ENCODE results near the gene FAF1. TPM values are rescaled to one million over a fixed set of nuclear protein-coding genes. Genes with fewer than 3 reads are reported as not detected.

FAF1 gene
- total and polyA plus RNA-seq, 4 donors: 8.6 to 45.0 (median 18.2) TPM

DNA sequence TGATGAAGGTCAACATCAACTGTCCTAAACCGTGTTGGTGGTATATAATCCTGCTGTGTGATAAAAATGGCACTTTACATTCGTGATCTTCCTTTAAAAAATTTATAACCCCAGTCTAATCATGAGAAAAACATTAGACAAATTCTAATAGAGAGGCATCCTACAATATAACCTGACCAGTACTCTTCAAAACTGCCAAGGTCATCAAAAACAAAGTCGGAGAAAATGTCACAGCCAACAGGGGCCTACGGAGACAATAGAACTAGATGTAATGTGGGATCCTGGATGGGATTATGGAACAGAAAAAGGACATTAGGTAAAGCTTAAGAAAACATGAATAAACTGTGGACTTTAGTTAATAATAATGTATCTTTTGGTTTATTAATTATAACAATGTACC, 34.9 kb upstream of the FAF1 start (continued):
- TF ChIP-seq MAX (IDR thresholded peaks at IDR 0.05): no peak

- Histone ChIP-seq H3K4me1 (ENCODE audit: control insufficient read depth in 4 of 4, insufficient read depth in 4 of 4, low read length in 3 of 4) (no peaks in the 10 kb centered on the region), H3K27ac (ENCODE audit: low read depth in 1 of 2, low read length in 2 of 2) (no peak overlapping the region), H3K36me3 (ENCODE audit: control insufficient read depth in 4 of 4, insufficient read depth in 3 of 4, low read depth in 1 of 4, low read length in 3 of 4) (no peaks in the 10 kb centered on the region), H3K9ac (ENCODE audit: low read depth in 1 of 2, low read length in 2 of 2) (no peak overlapping the region), H3K9me3 (ENCODE audit: control insufficient read depth in 4 of 4, low read length in 3 of 4) (no peaks in the 10 kb centered on the region), H3K4me3 (ENCODE audit: low read depth in 1 of 3, low read length in 3 of 3) (no peak overlapping the region), H3K27me3 (ENCODE audit: control insufficient read depth in 4 of 4, insufficient read depth in 4 of 4, low read length in 3 of 4) (no peaks in the 10 kb centered on the region)
- WGBS: 96% methylated on average over 3 of the region's 3 CpGs
- no peak for DNase-seq (ENCODE audit: low spot score)
- TF ChIP-seq FOXA2 (IDR thresholded peaks at IDR 0.05) (no peak), MAX (IDR thresholded peaks at IDR 0.05) (no peak), GABPA (IDR thresholded peaks at IDR 0.05 in 1 of 2, conservative IDR thresholded peaks at IDR 0.05 in 1 of 2) (no peak), NR2F2 (IDR thresholded peaks at IDR 0.05) (no peak), TAF1 (conservative IDR thresholded peaks at IDR 0.05) (no peak), SP1 (IDR thresholded peaks at IDR 0.05) (no peak), FOXA1 (IDR thresholded peaks at IDR 0.05) (no peak), HNF4G (IDR thresholded peaks at IDR 0.05) (no peak), EGR1 (IDR thresholded peaks at IDR 0.05; ENCODE audit: low read depth in 2 of 2) (no peak)
- TF ChIP-seq, protein P1, sequence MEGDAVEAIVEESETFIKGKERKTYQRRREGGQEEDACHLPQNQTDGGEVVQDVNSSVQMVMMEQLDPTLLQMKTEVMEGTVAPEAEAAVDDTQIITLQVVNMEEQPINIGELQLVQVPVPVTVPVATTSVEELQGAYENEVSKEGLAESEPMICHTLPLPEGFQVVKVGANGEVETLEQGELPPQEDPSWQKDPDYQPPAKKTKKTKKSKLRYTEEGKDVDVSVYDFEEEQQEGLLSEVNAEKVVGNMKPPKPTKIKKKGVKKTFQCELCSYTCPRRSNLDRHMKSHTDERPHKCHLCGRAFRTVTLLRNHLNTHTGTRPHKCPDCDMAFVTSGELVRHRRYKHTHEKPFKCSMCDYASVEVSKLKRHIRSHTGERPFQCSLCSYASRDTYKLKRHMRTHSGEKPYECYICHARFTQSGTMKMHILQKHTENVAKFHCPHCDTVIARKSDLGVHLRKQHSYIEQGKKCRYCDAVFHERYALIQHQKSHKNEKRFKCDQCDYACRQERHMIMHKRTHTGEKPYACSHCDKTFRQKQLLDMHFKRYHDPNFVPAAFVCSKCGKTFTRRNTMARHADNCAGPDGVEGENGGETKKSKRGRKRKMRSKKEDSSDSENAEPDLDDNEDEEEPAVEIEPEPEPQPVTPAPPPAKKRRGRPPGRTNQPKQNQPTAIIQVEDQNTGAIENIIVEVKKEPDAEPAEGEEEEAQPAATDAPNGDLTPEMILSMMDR (IDR thresholded peaks at IDR 0.05; ENCODE audit: low read depth, low read length, missing input control): no peak
These were observed 33.6 kb upstream of the FAF1 start for GRCh38 chr1:50993645-50994044.

GRCh38 chr1:50992532-50993318, 32.7 kb upstream of the FAF1 start:
- no peak for DNase-seq (ENCODE audit: low spot score)
- Histone ChIP-seq H3K4me3 (ENCODE audit: low read depth in 1 of 3, low read length in 3 of 3) (no peak overlapping the region), H3K27me3 (ENCODE audit: control insufficient read depth in 4 of 4, insufficient read depth in 4 of 4, low read length in 3 of 4) (no peaks in the 10 kb centered on the region), H3K9ac (ENCODE audit: low read depth in 1 of 2, low read length in 2 of 2) (no peak overlapping the region), H3K27ac (ENCODE audit: low read depth in 1 of 2, low read length in 2 of 2) (no peak overlapping the region), H3K9me3 (ENCODE audit: control insufficient read depth in 4 of 4, low read length in 3 of 4) (no peaks in the 10 kb centered on the region), H3K36me3 (ENCODE audit: control insufficient read depth in 4 of 4, insufficient read depth in 3 of 4, low read depth in 1 of 4, low read length in 3 of 4) (no peaks in the 10 kb centered on the region), H3K4me1 (ENCODE audit: control insufficient read depth in 4 of 4, insufficient read depth in 4 of 4, low read length in 3 of 4) (no peaks in the 10 kb centered on the region)
- 89% methylated on average over 3 of the region's 3 CpGs for WGBS
- TF ChIP-seq FOXA1 (IDR thresholded peaks at IDR 0.05): no peak
- TF ChIP-seq, protein P1 (IDR thresholded peaks at IDR 0.05; ENCODE audit: low read depth, low read length, missing input control): no peak
- no peak for TF ChIP-seq MAX (IDR thresholded peaks at IDR 0.05)
- no peak for TF ChIP-seq HNF4A (conservative IDR thresholded peaks at IDR 0.05)
- no peak for TF ChIP-seq TAF1 (conservative IDR thresholded peaks at IDR 0.05)
- no peak for TF ChIP-seq RXRA (IDR thresholded peaks at IDR 0.05)
- TF ChIP-seq GABPA (IDR thresholded peaks at IDR 0.05 in 1 of 2, conservative IDR thresholded peaks at IDR 0.05 in 1 of 2): no peak
- TF ChIP-seq, protein P2, sequence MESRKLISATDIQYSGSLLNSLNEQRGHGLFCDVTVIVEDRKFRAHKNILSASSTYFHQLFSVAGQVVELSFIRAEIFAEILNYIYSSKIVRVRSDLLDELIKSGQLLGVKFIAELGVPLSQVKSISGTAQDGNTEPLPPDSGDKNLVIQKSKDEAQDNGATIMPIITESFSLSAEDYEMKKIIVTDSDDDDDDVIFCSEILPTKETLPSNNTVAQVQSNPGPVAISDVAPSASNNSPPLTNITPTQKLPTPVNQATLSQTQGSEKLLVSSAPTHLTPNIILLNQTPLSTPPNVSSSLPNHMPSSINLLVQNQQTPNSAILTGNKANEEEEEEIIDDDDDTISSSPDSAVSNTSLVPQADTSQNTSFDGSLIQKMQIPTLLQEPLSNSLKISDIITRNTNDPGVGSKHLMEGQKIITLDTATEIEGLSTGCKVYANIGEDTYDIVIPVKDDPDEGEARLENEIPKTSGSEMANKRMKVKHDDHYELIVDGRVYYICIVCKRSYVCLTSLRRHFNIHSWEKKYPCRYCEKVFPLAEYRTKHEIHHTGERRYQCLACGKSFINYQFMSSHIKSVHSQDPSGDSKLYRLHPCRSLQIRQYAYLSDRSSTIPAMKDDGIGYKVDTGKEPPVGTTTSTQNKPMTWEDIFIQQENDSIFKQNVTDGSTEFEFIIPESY (IDR thresholded peaks at IDR 0.05): no peak
- TF ChIP-seq FOXA2 (IDR thresholded peaks at IDR 0.05): no peak
- no peak for TF ChIP-seq NR2F2 (IDR thresholded peaks at IDR 0.05)
- TF ChIP-seq SP1 (IDR thresholded peaks at IDR 0.05): no peak
- no peak for TF ChIP-seq RAD21 (IDR thresholded peaks at IDR 0.05)
- no peak for TF ChIP-seq REST (IDR thresholded peaks at IDR 0.05)
- no peak for TF ChIP-seq EGR1 (IDR thresholded peaks at IDR 0.05; ENCODE audit: low read depth in 2 of 2)
- TF ChIP-seq YY1 (IDR thresholded peaks at IDR 0.05): no peak
- TF ChIP-seq HNF4G (IDR thresholded peaks at IDR 0.05): no peak
- TF ChIP-seq, protein P3, sequence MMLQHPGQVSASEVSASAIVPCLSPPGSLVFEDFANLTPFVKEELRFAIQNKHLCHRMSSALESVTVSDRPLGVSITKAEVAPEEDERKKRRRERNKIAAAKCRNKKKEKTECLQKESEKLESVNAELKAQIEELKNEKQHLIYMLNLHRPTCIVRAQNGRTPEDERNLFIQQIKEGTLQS (IDR thresholded peaks at IDR 0.05): no peak
- no peak for TF ChIP-seq JUND (IDR thresholded peaks at IDR 0.05)

Data from liver (tissue), 9 donors.